Heart right ventricle (tissue), 16 donors: ENCODE data around the gene ATP2A3. TPM values are rescaled to one million over a fixed set of nuclear protein-coding genes. Genes with fewer than 3 reads are reported as not detected.

Source experiments
- ATAC-seq, 8 donors: fragments of 200-7000 bp; cut with Tn5 transposase; one replicate each; pipeline ENCODE4 v1.9.1; 2020; ENCODE audit warnings: mild to moderate bottlenecking in 8 of 8, moderate library complexity in 8 of 8, moderate number of reproducible peaks in 1 of 8
- DNase-seq, 2 donors: peaks; one replicate each; pipeline ENCODE4 v3.0.0-alpha.2; 2020
- H3K27ac ChIP-seq, 10 donors: fragments of 200-600 bp; sonication (generic) in 2 of 10; one replicate each; pipeline versions ENCODE4 v1.5.0 to v1.8.0; 2020 to 2022; ENCODE audit warnings: mild to moderate bottlenecking in 3 of 10
- H3K27me3 ChIP-seq, 7 donors: fragments of 200-600 bp; one replicate each; pipeline ENCODE4 v1.8.0; 2021 to 2022; ENCODE audit warnings: mild to moderate bottlenecking in 2 of 7
- H3K36me3 ChIP-seq, 9 donors: fragments of 200-600 bp; sonication (generic) in 1 of 9; one replicate each; pipeline versions ENCODE4 v1.5.0 to v1.8.0; 2020 to 2022; ENCODE audit warnings: mild to moderate bottlenecking in 2 of 9
- H3K4me1 ChIP-seq, 9 donors: fragments of 200-600 bp; sonication (generic) in 1 of 9; one replicate each; pipeline versions ENCODE4 v1.5.0 to v1.8.0; 2020 to 2022; ENCODE audit warnings: mild to moderate bottlenecking in 4 of 9
- H3K4me3 ChIP-seq, 10 donors: fragments of 200-600 bp; sonication (generic) in 2 of 10; one replicate each; pipeline versions ENCODE4 v1.5.0 to v1.8.0; 2020 to 2022; ENCODE audit warnings: mild to moderate bottlenecking in 7 of 10, moderate library complexity in 2 of 10
- H3K9me3 ChIP-seq, 11 donors: fragments of 200-600 bp in 10 of 11; sonication (generic) in 2 of 11; one replicate each; pipeline versions ENCODE4 v1.5.0 to v1.8.0; 2013 to 2022; ENCODE audit warnings: mild to moderate bottlenecking in 2 of 11, control low read depth in 1 of 11, moderate library complexity in 1 of 11
- CTCF ChIP-seq, 9 donors: fragments of 200-600 bp; sonication (generic) in 2 of 9; IDR thresholded peaks; one replicate each; pipeline versions ENCODE4 v1.5.0 to v1.8.0; 2021 to 2022; ENCODE audit warnings: antibody characterized with exemption in 9 of 9, mild to moderate bottlenecking in 5 of 9, moderate library complexity in 1 of 9
- WGBS, 2 donors: extraction: QIAGEN DNeasy Blood & Tissue Kit; methylation state at CpG; one replicate each; pipeline ENCODE4 v1.1.7; 2013; ENCODE audit warnings: inconsistent platforms in 1 of 2; 5-methylcytosine and 5-hydroxymethylcytosine counted together
- intact Hi-C, 10 donors: fragments of 100-400 bp; cut with DNase I; formaldehyde crosslinking; loops; one replicate each; pipeline versions ENCODE4 v1.11.1 to v1.14.2; 2022
- polyA plus RNA-seq, 2 donors: library from polyadenylated mRNA; stranded (reverse); fragments of 200-250 nt; gene quantifications; one replicate each; pipeline ENCODE4 v1.2.3, GENCODE V29; 2013
- total RNA-seq, 10 donors: library from RNA; stranded (reverse); fragmentation: NEBNext Ultra II Directional in 3 of 10; extraction: Animal tissue kit (Norgen Biotek cat#: 25700) in 3 of 10; gene quantifications; one replicate each; pipeline versions ENCODE4 v1.2.1 to v1.2.4, GENCODE V29; 2021 to 2023
- donor health status: Arrhythmogenic right ventricular cardiomyopathy.
- donor health status: ischemic (EF 13 %, LVEDD 7.1; RV severe dilation, severe dysfunction).
- donor health status: healthy with polysubstance abuse.
- donor health status: DM: no; HTN: yes; CAD: no.
- donor health status: DM: no; HTN: no; CAD: no.
- donor health status: ischemic (EF 25% LVEDD 6.9; RV normal size, moderate dysfunction).
- donor health status: ischemic (EF 25% LVEDD 5.7; RV mildly dilated, moderate dysfunction).
- donor health status: healthy.
- donor health status: DM: yes; HTN: yes; CAD: no.
- donor health status: Ischemic cardiomyopathy.
- donor health status: ischemic (EF 35%, LVEDD 5.7; RV mildly dilated, moderate dysfunction).
- donor health status: nonischemic (EF 11% LVEDD 7.7; RV severe dilation, severe dysfunction).
- donor health status: DM: yes; HTN: yes; CAD: no.
- donor health status: PGD.
- donor health status: ischemic (EF 29% LVEDD 5.4; RV normal size, mild dysfunction).
- donor health status: nonischemic (EF 23%, LVEDD 6.1; RV moderate dilation, normal function).

Gene ATP2A3
- total and polyA plus RNA-seq, 12 donors = 4.3 to 11.0 (median 7.3) TPM

- Histone ChIP-seq H3K9me3 (no peaks in the 10 kb centered on the region), H3K4me3 (no peak overlapping the region), H3K4me1 (peaks cover 23 to 70% (median 59%) of the 10 kb centered on the region in 9 donors), H3K36me3 (peaks cover 0 to 5% (median 0%) of the 10 kb centered on the region in 9 donors), H3K27ac (peak overlapping the region; percentile 47 to 91 (median 84)), H3K27me3 (no peaks in the 10 kb centered on the region)
- TF ChIP-seq CTCF (IDR thresholded peaks at IDR 0.05) = no peak
- DNase-seq (no peak), ATAC-seq (no peak)
- WGBS, 2 donors = 69 to 75% methylated on average over 5 of the region's 5 CpGs
- intact Hi-C loops = no loop called here
These were observed 70.0 kb downstream of the ATP2A3 start for GRCh38 chr17:3894188-3894587.

- no peak for TF ChIP-seq CTCF (IDR thresholded peaks at IDR 0.05)
- Histone ChIP-seq H3K27ac (peak overlapping the region in 9 of 10 donors; percentile 79 to 91 (median 85)), H3K36me3 (peaks cover 0 to 5% (median 0%) of the 10 kb centered on the region in 9 donors), H3K27me3 (no peaks in the 10 kb centered on the region), H3K9me3 (no peaks in the 10 kb centered on the region), H3K4me1 (peaks cover 23 to 75% (median 63%) of the 10 kb centered on the region in 9 donors), H3K4me3 (peak overlapping the region in 9 of 10 donors; percentile 69 to 94 (median 78))
- 73 to 76% methylated on average over 7 of the region's 7 CpGs for WGBS, 2 donors
- intact Hi-C loops = no loop called here
- ATAC-seq = no peak
- DNase-seq = no peak
These were observed 70.5 kb downstream of the ATP2A3 start for GRCh38 chr17:3893720-3894116.

- peak in 4 of 9 donors; percentile 14 to 28 (median 18) for TF ChIP-seq CTCF (IDR thresholded peaks at IDR 0.05)
- 3 to 4% methylated on average over 59 to 74 of the region's 75 CpGs for WGBS, 2 donors
- no peaks in the 10 kb centered on the region for H3K36me3 ChIP-seq
- peak; percentile 90 to 91 for DNase-seq
- peak within 1 kb of the TSS; percentile 69 to 94 (median 78) for H3K4me3 ChIP-seq
- H3K27ac ChIP-seq = peak within 1 kb of the TSS in 9 of 10 donors; percentile 79 to 91 (median 85)
- intact Hi-C loops = no loop called here
- no peaks in the 10 kb centered on the region for H3K27me3 ChIP-seq
- peak; percentile 74 to 90 (median 82) for ATAC-seq
- H3K4me1 ChIP-seq = peaks cover 24 to 80% (median 68%) of the 10 kb centered on the region in 9 donors
- H3K9me3 ChIP-seq = no peaks in the 10 kb centered on the region
These were observed 71.1 kb downstream of the ATP2A3 start, which contains the start of gene CAMKK1 for GRCh38 chr17:3893003-3893719. Gene CAMKK1 (minus strand): TSS chr17:3893053. CDS start chr17:3885687, 7,366 bp downstream.

GRCh38 chr17:3892095-3892998 lies 71.9 kb downstream of the ATP2A3 start:
- DNase-seq = peak; percentile 71 to 80
- peak; percentile 14 to 51 (median 28) for ATAC-seq
- H3K36me3 ChIP-seq = no peaks in the 10 kb centered on the region
- peaks cover 27 to 88% (median 76%) of the 10 kb centered on the region in 9 donors for H3K4me1 ChIP-seq
- peak overlapping the region in 9 of 10 donors; percentile 55 to 89 (median 76) for H3K27ac ChIP-seq
- H3K4me3 ChIP-seq = peak overlapping the region; percentile 69 to 94 (median 78)
- H3K27me3 ChIP-seq = no peaks in the 10 kb centered on the region
- intact Hi-C loops = no loop called here
- TF ChIP-seq CTCF (IDR thresholded peaks at IDR 0.05) = peak in 1 of 9 donors; percentile 11
- 1% methylated on average over 75 to 96 of the region's 96 CpGs for WGBS, 2 donors
- no peaks in the 10 kb centered on the region for H3K9me3 ChIP-seq
